ENCODE results near the gene B4GALT5.
"Not testable (repeated sequence)": the region's sequence is repeated elsewhere in the genome, so short reads cannot be mapped to it uniquely, and the experiment has no call there.

B4GALT5 gene

GRCh38 chr20:49676581-49677291 is 36.9 kb downstream of the B4GALT5 start:
- DNase-seq, result peak; percentile 70

GRCh38 chr20:49675368-49676151 is 38.1 kb downstream of the B4GALT5 start:
- DNase-seq, result no peak

- no peak for DNase-seq
Measured at GRCh38 chr20:49674383-49675352, 39.0 kb downstream of the B4GALT5 start.

GRCh38 chr20:49672096-49672664 is 41.5 kb downstream of the B4GALT5 start:
- peak; percentile 34 for DNase-seq

GRCh38 chr20:49671433-49671832 is 42.2 kb downstream of the B4GALT5 start:
- DNase-seq, result no peak

- peak; percentile 83 for DNase-seq
Measured at GRCh38 chr20:49669601-49670189, 44.0 kb downstream of the B4GALT5 start.

- not testable (repeated sequence) for DNase-seq
Measured at GRCh38 chr20:49668878-49669195, 44.8 kb downstream of the B4GALT5 start.

GRCh38 chr20:49668181-49668877 is 45.3 kb downstream of the B4GALT5 start:
- DNase-seq, result peak; percentile 87

GRCh38 chr20:49666911-49667310 is 46.8 kb downstream of the B4GALT5 start:
- no peak for DNase-seq

- no peak for DNase-seq
Measured at GRCh38 chr20:49665796-49666195, 47.9 kb downstream of the B4GALT5 start.

GRCh38 chr20:49664612-49665313 is 48.9 kb downstream of the B4GALT5 start:
- DNase-seq, result no peak

- DNase-seq, result no peak
Measured at GRCh38 chr20:49663112-49663511, 50.6 kb downstream of the B4GALT5 start.

- no peak for DNase-seq
Measured at GRCh38 chr20:49661560-49662329, 51.9 kb downstream of the B4GALT5 start.

GRCh38 chr20:49660912-49661311 is 52.8 kb downstream of the B4GALT5 start:
- DNase-seq, result no peak

- no peak for DNase-seq
Measured at GRCh38 chr20:49659056-49659455, 54.6 kb downstream of the B4GALT5 start.

- DNase-seq, result no peak
Measured at GRCh38 chr20:49658508-49658907, 55.2 kb downstream of the B4GALT5 start.

- DNase-seq, result no peak
Measured at GRCh38 chr20:49657118-49657901, 56.4 kb downstream of the B4GALT5 start.

GRCh38 chr20:49656304-49656703 is 57.4 kb downstream of the B4GALT5 start:
- DNase-seq, result no peak

- DNase-seq, result no peak
Measured at GRCh38 chr20:49653925-49654434, 59.7 kb downstream of the B4GALT5 start.

Measured in RPMI8226 (cell line).